G401.6 (cell line): ENCODE measurements around the gene BCAR1.
"Not testable (repeated sequence)": the region's sequence is repeated elsewhere in the genome, so short reads cannot be mapped to it uniquely, and the experiment has no call there.

ENCODE experiments used
- FAIRE-seq: peaks from 2 replicates; lab custom pipeline; 2012; peaks lifted over from hg19 to GRCh38; lab: Jason Lieb, UNC

BCAR1 gene

DNA sequence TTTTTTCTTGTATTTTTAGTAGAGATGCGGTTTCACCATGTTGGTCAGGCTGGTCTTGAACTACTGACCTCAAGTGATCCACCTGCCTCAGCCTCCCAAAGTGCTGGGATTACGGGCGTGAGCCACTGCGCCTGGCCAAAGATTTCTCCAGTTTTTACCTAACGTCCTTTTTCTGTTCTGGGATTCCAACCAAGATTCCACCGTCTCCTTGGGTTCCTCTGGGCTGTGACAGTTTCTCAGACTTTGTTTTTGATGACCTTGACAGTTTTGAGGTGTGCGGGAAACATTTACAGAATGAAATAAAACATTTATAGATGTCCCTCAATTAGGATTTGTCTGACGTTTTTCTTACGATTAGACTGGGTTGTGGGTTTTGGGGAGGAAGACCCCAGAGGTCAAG is 17.9 kb upstream of the BCAR1 start:
- not testable (repeated sequence) for FAIRE-seq

DNA sequence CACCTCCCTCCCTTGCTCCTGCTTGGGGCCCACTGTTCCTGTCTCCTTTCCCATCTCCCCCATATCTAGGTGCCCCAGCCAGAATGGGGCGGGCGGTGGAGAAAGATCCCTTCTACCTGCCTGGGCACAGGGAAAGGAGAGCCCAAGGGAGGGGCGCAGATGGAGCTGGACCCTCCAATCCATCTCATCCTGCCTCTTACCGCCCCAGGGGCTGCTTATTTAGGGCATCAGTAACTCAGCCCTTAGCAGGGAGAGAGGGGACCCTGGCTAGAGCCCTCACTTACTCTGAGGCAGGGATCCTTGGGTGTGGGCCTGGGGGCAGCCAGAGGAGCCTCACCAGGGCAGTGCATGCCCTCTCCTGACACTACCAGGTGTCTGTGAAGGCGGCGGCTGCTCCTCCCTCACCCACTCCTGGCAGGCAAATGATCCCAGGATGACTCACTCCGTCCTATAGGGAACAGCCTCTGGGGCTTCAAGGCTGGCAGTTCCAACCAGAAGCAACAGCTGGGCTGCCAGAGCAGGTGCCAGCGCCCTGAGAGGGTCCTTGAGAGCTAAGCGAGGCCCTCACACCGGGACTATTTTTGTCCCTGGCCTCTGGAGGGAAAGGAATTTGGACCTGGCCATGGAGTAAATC is 16.3 kb upstream of the BCAR1 start:
- no peak for FAIRE-seq

DNA sequence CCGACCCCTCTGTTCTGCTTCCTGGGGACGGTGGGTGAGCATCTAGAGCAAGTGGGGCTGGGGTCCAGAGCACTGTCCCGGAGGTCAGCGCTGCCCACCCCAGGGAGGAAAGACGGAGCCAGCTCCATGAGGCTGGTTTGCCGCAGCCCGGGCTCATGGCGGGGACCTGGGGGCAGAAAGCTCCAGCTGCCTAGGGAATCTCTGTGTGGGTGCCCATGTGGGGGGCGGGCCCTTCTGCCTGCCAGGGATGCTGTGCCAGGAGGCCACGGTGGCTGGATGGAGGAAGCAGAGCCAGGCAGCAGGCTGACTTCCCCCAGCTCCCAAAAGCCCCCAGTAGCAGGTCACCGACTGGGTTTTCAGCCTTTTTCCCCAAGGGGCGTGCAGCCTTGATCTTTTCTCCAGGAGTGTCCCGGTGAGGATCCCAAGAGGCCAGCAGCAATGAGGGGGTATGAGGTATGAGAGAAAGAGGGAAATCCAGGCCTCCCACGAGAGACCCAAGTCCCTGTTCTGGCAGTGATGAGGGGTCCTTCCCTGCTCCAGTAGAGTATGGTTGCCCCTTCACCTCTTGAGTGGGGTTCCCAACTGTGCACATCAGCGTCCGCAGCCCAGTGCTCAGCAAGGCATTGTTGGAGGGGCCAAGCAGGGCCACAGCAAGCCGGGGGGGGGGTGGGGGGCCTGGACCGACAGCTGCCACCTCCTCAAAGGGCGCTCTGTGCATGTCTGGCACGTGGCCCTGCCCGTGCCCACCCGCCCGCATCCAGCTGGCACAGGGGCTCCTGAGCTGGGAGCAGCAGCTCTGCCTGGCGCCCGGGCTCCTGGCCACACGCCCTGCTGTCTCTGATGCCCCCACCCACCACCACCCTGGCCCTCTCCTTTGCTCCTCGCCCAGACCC is 15.6 kb upstream of the BCAR1 start:
- FAIRE-seq: no peak

DNA sequence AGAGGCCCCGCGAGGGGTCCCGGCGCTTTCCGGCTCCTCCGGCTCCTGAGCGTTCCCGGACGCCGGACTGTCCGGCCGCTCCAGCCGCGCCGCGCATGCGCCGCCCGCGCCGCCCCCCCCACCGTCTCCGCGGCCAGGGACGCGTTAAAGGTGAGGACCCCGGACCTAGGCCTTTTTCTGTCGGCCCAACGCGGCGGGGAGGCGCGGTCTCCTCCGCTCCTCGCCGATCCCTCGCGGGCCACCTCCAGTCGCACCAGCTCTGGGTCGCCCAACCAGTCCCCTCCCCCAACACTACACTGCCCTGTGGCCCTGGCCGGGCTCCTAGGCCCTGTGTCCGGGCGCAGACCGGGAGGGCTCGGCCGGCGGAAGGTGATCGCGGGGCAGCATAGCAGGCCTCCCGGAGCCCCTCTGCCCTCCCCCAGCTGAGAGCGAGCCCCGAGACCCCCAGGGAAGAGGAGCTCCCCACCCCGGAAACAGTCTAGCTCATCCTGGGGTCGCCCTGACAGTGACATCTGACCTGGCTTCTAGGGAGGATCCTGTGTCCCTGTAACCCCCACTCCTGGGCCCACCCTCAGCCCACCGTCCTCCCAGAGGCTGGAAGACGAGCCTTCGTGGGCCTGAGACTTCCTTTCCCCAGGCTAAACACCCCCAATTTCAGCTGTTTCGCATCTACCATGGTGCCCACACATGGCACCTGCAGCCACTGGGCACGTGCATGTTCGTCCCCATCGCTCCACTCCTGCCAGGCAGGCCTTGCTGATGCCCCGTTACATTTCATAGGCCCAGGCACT is 14.7 kb upstream of the BCAR1 start:
- FAIRE-seq: no peak

DNA sequence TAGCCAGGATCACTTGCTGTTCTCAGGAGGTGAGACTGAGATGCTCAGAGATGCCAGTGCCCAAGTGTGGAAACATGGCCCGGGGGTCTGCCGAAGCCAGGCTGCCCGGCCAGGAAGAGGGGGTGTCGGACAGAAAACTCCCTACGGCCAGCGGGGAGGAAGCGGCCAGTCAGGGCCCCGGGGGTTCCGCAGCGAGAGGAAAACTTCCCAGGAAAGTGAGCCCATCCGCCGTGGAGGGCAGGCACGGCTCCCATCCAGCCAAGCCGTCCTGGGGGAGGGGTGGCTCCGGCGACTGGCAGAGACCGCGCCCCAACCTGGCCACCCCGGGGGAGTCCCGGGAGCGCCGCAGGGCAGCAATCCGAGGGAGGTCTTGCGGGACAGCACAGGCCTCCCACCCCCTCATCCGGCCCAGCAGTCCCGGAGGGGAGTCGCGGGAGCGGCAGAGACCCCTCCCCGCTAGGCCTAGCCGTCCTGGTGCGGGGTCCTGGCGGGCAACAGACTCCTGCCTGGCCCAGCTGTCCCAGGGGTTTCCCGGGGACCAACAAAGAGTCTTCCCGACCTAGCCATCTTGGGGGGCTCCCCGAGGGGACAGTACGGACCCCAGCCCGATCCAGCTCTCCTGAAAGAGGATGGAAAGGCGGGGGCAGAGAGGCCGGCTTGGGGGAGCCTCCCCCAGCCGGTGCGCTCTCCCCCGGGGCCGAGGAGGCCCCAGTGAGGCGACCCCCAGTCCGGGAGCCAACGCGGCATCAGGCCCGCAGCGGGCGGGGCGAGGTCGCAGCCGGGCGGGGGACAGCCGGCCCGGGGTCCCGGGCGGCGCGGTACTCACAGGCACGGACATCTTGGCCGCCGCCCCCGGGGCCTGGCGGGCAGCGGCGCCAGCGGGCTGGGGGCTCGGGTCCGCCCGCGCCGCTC is 13.8 kb upstream of the BCAR1 start:
- no peak for FAIRE-seq

DNA sequence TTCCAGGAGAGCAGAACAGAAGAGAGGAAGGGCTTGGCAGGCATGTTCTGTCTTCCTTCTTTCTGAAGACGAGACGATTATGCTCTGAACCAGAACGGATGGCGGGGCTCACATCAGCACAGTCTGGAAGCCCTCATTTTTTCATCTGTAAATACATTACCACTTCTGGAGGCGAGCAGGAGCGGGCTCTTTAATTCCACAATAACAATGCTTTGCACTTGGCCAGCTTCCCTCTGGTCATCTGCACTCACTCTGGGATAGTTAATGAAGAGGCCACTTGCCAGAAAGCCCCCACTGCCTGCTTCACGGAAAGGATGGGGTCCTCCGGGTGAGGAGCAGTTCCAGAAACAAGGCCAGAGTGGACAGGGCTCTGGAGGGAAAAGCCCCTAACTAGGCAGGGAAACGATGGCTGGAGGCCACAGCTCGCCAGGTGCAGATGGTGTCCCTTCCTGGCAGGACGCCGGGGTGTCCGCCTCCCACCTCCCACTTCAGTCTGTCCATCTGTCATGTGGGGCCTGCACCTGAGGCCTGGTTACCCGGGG is 13.1 kb upstream of the BCAR1 start:
- no peak for FAIRE-seq

DNA sequence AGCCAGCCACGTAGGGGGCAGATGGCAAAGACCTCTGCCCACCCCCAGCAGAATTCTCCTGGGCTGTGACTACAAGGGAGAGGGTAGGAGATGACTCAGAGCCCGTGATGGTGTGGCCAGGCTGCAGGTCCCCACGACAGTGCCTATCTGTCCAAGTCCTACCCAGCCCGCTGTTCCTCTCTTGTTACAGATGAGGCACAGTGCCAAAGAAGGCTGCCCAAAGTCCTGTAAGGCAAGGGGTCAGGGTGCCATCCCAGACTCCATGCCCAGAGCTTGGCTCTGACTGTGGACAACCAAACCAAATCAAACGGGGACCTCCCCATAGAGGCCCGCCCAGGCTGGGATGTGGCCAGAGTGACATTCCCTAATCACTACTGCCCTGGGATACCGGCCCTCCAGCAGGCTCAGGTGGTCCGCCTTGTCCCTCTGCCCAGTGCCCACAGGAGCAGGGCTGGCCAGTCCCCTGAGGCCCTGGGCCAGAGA is 12.6 kb upstream of the BCAR1 start:
- no peak for FAIRE-seq

DNA sequence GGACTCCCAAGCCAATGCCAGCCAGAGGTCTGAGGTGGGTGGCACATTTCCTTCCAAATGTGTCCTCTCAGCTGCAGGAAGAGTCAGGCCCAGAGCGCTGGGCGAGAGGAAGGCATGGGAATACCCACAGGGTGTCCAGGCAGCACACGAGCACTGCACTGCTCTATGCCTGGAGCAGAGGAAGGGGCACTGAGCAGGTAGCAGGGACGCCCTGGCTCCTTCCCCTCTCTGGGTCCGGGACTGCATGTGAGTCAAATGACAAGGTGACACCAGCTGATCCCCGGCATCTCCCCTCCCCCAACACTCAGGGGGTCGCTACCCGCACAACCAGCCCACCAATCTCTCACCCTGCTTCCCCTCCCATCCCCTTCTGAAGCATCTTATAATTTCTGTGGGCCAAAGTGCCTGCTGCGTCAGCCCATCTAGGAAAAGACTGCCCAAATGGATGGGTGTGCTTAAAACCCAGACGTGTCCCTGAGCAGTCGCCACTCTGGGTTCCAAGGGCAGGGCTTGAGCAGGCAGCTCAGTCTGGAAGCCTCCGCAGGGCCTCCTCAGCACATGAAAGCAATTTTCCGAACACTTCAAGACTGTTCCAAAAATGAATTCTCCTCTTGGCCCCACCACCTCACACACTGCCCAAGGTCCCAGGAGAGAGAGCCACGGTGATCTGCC is 12.0 kb upstream of the BCAR1 start:
- FAIRE-seq: no peak

DNA sequence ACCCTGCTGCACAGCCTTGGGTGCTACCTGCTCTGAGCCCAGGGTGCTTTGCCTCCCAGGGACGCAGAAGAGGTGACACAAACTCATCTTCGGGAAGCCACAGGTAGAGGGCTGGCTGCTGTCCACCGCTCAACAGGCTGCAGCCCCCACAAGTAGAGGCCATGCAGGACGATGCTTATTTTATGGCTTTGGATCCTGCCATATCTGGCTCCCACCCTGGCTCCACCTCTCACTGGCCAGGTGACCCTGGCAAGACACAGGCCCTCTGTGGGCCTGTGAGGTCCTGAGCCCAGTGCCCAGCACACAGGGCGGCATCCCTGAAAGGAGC is 11.3 kb upstream of the BCAR1 start:
- no peak for FAIRE-seq

DNA sequence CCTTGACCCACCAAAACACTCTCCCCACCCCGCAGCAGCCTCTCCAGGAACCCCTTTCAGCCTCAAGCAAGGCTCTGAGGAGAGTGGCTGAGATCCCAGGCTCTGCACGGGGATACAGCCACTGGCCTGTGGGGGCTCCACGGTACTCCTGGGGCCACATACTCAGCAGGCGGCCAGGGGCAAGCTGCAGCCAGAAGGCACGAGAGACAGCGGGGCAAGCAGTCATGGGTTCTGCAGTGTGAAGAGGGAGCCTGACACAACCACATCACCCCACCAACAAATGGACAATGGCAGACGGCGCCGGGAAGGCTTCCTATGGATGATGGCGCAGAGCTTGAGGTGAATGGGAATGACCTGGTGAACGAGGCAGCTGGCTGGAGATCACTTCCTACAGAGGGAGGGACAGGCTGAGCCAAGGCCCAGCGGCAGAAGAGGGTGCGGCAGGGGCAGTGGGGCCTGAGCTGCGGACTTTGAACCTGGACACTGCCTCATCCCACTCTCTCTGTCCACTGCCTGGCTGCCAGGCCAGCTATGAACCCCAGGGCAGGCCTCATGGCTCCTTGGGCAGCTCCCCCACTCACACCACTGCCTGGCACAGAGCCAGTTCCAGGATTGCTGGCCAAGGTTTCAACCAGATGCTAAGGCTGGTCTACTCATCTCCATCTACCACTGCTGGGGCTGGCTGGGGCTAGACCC is 10.8 kb upstream of the BCAR1 start:
- FAIRE-seq: no peak

DNA sequence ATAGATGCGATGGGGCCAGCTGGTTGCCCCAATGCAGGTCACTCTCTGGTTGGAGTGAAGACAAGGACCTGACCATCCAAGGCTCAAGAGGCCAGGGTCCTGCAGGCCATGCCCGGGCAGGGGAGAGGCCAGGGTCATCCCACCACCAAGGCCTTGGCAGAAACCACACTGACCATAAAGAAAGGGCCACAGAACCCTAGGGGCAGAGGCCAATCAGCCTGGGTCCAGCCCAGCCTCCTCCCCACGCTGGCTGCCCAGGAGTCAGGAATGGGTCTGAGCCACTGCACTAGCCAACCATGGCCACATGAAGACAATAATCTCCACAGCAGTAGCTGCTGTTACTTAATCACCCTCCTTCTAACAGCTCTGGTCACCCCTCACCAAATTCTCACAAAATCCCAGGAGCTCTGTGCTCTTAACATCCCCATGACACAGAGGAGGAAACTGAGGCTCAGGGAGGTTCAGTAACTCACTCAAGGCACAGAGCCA is 10.2 kb upstream of the BCAR1 start:
- FAIRE-seq: no peak

DNA sequence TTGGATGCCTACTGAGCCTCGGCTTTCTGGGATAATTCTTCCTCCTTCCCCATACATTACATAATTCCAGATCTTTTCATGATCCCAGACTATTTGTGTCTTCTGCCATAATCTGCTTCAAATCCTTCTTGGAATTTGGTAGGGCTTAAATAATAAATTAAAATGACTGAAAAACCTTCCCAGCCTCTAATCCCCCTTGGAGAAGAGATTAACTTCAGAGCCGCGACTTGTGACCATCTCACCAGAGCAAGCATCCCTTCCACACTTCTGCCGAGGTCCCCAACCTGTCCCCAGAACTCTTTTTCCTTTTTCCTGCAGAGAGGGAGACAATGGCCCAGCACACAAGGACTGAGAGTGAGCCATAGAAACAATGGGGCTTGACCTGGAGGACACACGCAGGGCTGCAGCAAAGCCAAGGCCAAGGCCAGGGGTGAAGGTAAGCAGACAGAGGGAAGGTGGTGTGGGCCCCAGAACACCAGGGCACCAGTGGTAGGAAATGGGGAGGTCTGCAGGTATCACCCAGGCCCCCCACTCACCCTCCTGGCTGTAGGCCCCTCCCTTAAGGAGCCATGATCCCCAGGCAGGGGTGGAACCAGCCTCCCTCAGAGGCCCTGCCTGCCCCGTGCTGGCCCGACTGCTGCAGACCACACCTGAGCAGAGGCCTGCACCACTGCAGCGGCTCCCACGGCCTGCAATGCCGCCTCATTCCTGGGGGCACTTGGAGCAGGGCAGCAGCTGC is 9.6 kb upstream of the BCAR1 start:
- FAIRE-seq: no peak

DNA sequence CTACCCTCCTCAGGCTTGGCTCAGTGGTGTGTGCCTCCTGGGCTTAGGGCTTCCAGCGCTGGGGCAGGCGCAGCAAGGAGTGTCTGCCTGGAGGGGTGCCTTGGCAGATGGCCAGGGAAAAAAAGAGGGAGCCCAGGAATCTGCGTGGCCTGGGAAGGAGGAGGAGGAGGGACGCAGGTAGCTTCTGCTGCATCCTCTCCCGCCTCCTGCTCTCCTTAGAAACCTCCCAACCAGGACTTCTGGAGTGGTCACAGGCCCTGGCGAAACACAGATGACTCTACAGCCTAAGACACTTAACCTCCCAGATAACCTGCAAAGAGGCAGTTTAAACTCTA is 7.3 kb upstream of the BCAR1 start:
- no peak for FAIRE-seq

DNA sequence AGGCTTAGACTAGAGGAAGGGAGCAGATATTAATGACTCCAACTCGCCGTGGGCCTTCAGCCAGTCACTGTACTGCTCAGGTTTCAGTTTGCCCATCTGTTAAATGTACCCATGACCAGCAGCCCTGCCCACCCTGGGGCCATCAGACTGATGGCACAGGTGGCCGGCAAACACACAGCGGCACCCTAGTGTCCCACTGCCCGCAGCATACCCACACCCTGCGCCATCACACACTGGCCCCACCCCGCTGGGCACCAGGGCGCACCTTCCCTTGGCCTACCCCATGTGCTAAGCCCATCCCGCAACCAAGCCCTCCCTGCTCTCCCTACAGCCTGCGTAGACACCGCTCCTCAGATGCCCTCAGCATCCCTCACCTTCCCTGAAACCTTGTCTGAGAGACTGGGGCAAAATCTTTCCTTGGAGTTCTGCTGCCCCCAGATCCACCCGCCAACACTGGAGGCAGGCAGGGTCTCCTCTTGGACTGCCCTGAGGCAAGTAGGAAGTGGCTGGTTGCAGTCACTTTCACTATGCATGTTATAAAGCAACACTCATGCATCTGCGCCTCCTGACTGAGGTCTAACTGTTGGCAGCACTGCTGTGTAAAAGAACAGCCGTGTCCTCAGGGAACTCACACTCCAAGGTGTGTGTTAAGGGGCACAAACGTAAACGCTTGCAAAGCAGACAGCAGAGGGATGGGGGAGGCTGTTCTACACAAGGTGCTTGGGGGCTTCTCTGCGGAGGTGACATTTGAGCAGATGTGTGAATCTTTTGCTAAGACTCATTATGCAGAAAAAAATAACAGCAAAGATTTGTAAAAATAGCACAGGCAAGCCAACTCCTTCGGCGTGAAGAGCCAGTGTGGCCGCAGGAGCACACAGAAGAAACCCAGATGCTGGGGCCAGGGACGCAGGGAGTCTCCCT is 6.7 kb upstream of the BCAR1 start:
- FAIRE-seq: no peak

DNA sequence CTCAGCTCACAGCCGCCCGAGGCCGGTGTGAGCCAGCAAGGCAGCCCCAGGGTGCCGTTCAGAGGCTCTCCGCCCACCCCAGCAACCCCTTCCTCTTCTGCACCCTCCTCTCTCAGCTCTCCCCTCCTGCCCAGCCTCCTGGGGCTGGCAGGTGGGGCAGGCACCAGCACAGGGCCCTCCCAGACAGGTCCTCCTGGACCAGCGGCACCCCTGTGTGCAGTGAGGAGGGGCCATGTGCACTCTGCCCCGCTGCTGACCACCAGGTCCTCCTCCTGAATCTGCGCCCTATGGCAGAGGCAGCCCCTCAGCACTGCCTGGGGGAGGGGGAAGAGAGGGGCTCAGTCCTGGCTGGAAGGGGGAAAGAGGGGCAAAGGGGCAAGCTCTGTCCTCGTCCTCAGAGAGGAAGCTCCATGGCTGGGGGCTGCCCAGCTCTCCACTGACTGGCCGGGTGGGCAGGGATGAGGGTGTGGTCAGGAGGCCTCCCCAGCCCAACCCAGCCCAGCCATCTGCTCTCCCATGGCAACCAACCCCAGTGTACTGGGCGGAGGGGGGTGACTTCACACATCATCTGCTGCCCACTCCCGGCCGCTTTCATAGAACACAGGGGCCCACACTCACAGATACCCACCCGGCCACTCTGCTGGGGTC is 5.4 kb upstream of the BCAR1 start:
- no peak for FAIRE-seq

DNA sequence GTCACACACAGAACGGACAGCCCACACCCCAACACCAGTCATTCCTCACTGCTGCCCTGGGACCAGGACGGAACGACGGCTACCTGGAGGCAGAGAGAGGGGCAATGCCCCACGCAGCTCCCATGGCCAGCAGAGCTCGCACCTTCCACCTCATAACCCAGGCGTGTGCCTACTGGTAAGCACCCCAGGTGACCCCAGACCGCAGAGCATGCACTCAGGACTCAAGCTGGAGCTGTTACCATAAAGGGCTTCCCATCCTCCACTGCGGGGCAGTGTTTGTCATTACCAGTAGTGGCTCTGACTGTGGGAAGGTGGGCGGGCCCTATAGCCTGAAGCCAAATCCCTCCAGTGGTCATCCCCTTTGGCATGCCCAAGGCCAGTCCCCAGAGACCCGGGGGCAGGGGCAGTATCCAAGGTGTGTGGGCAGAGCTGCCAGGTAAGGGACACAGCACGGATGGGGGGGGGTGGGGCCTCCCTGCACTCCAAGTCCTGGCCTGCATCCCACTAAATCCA is 4.7 kb upstream of the BCAR1 start:
- FAIRE-seq: no peak

DNA sequence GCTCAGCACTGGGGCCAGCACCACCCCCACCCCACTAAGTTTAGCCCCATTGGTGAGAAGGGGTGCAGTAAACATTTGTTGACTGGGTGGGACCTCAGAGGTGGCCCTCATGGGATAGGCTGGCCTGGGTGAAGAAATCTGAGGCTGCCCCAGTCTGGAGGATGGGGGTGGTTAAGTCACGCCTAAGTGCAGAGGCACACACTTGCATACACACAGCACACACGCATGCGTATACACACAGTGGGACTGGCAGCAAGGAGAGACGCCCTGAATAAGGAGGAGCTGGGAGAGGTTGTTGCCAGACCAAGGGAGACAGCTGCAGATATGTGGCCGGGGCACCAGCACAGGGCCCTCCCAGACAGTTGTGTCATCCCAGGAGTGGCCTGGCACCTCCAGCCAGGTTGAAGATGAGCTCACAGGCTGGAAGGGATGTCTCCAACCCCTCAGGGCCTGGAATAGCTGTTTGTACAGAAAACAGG is 3.0 kb upstream of the BCAR1 start:
- peak; percentile 99 for FAIRE-seq
